Femur (tissue), 1 donor: ENCODE data around the gene SPRR2A.
"Not testable (repeated sequence)": the region's sequence is repeated elsewhere in the genome, so short reads cannot be mapped to it uniquely, and the experiment has no call there.

Experiments used
- DNase-seq: peaks from one replicate; pipeline ENCODE4 v3.0.0-alpha.2; 2017

The SPRR2A gene

GRCh38 chr1:153057375-153057774 lies at the start of gene SPRR2A:
Gene SPRR2A (minus strand): TSS chr1:153057512. CDS start chr1:153056735, 777 bp downstream.
- DNase-seq, result no peak

- DNase-seq, result no peak
Measured at GRCh38 chr1:153100245-153100644, 42.9 kb upstream of the SPRR2A start.

GRCh38 chr1:153099461-153100045 lies 42.2 kb upstream of the SPRR2A start:
- no peak for DNase-seq

- DNase-seq, result no peak
Measured at GRCh38 chr1:153095764-153096163, 38.5 kb upstream of the SPRR2A start.

GRCh38 chr1:153094426-153094825 lies 37.1 kb upstream of the SPRR2A start, which contains the start of gene SPRR2E:
Gene SPRR2E (minus strand): TSS chr1:153094526. CDS start chr1:153093751, 775 bp downstream.
- DNase-seq, result no peak

GRCh38 chr1:153087652-153088051 lies 30.3 kb upstream of the SPRR2A start:
- DNase-seq, result no peak

- DNase-seq, result no peak
Measured at GRCh38 chr1:153081736-153082135, 24.4 kb upstream of the SPRR2A start.

- DNase-seq, result no peak
Measured at GRCh38 chr1:153072806-153073726, 15.8 kb upstream of the SPRR2A start.

GRCh38 chr1:153071511-153071910 lies 14.2 kb upstream of the SPRR2A start, which contains the start of gene SPRR2B:
Gene SPRR2B (minus strand): TSS chr1:153071611. CDS start chr1:153070839, 772 bp downstream.
- no peak for DNase-seq

- no peak for DNase-seq
Measured at GRCh38 chr1:153070243-153070642, 12.9 kb upstream of the SPRR2A start.

- DNase-seq, result no peak
Measured at GRCh38 chr1:153058826-153059784, 1.8 kb upstream of the SPRR2A start.

- no peak for DNase-seq
Measured at GRCh38 chr1:153058154-153058553, 842 bp upstream of the SPRR2A start.

GRCh38 chr1:153056111-153056510 lies 1.2 kb downstream of the SPRR2A start:
- DNase-seq, result not testable (repeated sequence)

- no peak for DNase-seq
Measured at GRCh38 chr1:153049211-153049610, 8.1 kb downstream of the SPRR2A start.

- DNase-seq, result no peak
Measured at GRCh38 chr1:153040950-153041631, 16.2 kb downstream of the SPRR2A start, which contains the start of gene SPRR2D. Gene SPRR2D (minus strand): TSS chr1:153041120. CDS start chr1:153040346, 774 bp downstream.

GRCh38 chr1:153035211-153035610 lies 22.1 kb downstream of the SPRR2A start:
- no peak for DNase-seq

- DNase-seq, result no peak
Measured at GRCh38 chr1:153032677-153033308, 24.5 kb downstream of the SPRR2A start.

GRCh38 chr1:153032073-153032472 lies 25.2 kb downstream of the SPRR2A start:
- no peak for DNase-seq

GRCh38 chr1:153030895-153031294 lies 26.4 kb downstream of the SPRR2A start, which contains the start of gene SPRR1B:
Gene SPRR1B (plus strand): TSS chr1:153031203. CDS start chr1:153032346, 1,143 bp downstream.
- no peak for DNase-seq

GRCh38 chr1:153028766-153029165 lies 28.5 kb downstream of the SPRR2A start:
- no peak for DNase-seq

GRCh38 chr1:153025797-153026196 lies 31.5 kb downstream of the SPRR2A start:
- no peak for DNase-seq
